ENCODE results near the gene SLC38A4.

DNA sequence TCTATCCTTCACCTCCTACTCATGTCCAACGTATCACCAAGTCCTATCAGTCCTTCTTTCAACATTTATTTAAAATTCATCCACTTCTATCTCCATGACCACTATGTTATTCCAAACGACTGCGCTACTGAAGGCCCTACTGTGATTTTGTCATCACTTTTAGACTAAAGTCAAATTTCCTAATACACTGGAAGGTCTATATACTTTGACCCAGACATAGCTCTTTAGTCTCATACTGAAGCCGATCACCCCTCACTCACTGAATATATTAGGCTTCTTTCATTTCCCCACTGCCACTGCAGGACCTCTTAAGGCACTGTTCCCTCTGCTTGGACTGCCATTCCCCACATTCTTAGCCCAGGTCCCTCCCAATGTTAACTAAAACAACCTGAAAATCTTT lies 25.6 kb downstream of the SLC38A4 start:
- TF ChIP-seq EZH2phosphoT487 (IDR thresholded peaks at IDR 0.05): no peak
- no peak for TF ChIP-seq CTCF (IDR thresholded peaks at IDR 0.05)
